GM04504 (cell line): ENCODE results near the gene FNTB.
"Not testable (repeated sequence)": the region's sequence is repeated elsewhere in the genome, so short reads cannot be mapped to it uniquely, and the experiment has no call there.

Experiments
- DNase-seq: peaks from one replicate; pipeline ENCODE4 v3.0.0-alpha.2; 2012; ENCODE audit warnings: low read depth

Gene FNTB

DNA sequence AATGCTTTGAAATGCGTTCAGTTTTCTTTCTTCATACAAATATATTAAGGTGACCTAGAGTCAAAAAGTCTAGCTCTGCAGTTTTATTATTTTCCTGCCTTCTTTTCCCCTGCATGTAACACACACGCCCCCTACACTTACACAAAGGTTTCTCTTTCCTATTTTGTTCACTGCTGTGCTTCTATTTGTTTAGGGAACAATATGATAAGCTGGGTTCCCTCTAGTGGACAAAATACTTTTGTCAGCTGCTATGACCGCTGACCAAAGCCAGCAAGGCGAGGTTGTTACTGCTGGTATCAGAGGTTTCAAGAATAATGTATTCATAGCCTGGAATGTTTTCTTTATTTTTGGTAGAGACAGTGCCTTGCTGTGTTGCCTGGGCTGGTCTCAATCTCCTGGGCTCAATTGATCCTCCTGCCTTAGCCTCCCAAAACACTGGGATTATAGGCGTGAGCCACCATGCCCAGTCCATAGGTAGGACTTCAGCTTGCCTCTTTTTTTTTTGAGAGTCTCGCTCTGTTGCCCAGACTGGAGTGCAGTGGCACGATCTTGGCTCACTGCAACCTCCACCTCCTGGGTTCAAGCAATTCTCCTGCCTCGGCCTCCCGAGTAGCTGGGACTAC is 33.4 kb downstream of the FNTB start:
- peak; percentile 46 for DNase-seq

- DNase-seq: no peak
Measured at GRCh38 chr14:65024957-65025356, 38.3 kb downstream of the FNTB start.

DNA sequence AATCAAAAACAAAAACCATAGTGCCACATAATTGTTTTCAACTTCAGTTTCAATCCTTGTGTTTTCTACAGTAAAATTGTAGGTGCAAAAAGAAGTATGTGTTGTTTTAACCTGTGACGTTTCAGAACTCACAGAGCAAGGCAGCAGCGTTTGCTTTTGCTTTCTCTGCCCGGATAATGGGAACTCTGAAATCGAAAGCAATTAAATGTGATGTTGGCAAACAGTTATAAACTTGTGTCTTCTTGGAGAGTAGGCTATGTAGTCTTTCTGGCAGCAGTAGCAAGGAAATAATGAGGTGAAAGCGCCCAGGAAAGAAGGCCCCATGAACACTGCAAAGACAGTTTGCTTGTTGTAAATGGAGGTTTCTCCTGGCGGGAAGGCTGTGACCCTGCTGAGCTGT is 39.1 kb downstream of the FNTB start:
- no peak for DNase-seq

GRCh38 chr14:65026526-65026925 is 39.8 kb downstream of the FNTB start:
- no peak for DNase-seq

GRCh38 chr14:65027127-65027799 is 40.6 kb downstream of the FNTB start:
- DNase-seq: no peak

GRCh38 chr14:65028937-65029336 is 42.2 kb downstream of the FNTB start:
- DNase-seq: no peak

GRCh38 chr14:65031321-65031720 is 44.6 kb downstream of the FNTB start:
- not testable (repeated sequence) for DNase-seq

GRCh38 chr14:65032319-65032718 is 45.6 kb downstream of the FNTB start:
- no peak for DNase-seq

DNA sequence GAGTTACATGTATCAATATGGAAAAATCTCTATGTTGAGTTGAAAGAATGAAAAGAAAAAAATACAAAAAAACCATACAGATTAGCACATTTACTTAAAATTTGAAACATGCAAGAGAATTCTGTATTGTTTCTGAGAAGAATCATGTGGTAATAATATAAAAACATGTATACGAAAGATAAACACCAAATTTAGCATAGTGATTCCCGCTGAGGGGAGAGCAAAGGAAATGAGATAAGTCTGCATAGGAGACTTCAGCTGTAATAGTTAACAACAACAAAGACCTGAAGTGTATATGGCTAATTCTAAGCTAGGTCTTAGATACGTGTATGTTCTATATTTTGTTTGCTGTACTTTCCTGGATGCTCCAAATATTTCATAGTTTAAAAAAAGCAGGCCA is 46.5 kb downstream of the FNTB start:
- DNase-seq: no peak

- no peak for DNase-seq
Measured at GRCh38 chr14:65034021-65034420, 47.3 kb downstream of the FNTB start.

GRCh38 chr14:65035049-65035448 is 48.4 kb downstream of the FNTB start:
- DNase-seq: no peak

- DNase-seq: no peak
Measured at GRCh38 chr14:65038966-65039365, 52.3 kb downstream of the FNTB start.

GRCh38 chr14:65040666-65041433 is 54.2 kb downstream of the FNTB start:
- no peak for DNase-seq

DNA sequence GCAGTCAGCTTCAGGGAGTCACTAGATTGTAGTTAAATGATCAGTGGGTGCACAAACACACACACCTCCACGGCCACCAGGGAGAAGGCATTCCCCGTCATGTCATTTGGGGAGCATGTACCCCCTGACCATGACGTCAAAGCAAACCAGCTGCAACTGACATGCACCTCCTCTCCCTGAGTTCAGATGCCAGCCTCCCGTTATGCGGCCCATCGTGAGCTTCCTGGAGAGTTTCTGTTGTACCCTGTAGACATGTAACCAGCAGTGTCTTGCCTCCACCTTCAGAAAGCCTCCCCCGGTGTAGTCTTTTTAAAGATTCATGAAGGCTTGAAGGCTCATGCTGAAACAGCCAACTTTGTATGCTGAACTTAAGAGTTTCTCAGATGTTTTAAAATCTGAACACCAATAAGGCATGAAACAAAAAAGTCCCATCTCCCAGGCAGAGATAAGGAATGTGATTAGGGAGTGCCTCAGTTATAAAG is 54.8 kb downstream of the FNTB start:
- DNase-seq: no peak

- no peak for DNase-seq
Measured at GRCh38 chr14:65042296-65042695, 55.6 kb downstream of the FNTB start.

DNA sequence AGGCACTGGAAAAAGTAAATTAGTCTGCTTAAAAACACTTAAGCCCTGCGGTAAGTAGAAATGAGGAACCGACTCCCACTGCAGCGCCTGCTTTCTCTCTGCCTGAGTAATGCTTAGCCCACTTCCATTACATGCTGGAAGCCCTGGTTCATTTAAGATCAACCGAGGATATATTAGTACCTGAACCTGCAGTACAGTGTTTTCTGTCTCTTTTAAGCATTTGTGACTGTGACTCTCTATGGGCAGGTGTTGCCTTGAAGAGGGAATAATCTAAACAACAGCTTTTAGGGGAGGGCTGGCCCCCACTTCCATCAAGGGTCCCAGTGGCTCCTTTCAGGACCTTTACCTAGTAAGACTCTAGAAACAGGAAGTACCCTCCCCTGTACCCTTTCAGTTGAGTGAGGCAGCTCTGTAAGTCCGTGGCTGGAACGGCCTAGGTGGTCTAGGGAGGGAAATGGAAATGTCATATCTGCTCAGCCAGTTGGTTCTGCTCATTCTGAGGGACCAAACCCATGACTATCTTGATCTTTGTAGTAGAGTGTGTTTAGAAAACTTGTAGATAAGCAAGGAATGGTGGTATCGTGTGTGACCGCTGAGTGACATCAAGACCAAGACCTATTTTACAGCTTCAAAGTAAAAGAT is 56.2 kb downstream of the FNTB start:
- no peak for DNase-seq

GRCh38 chr14:65043893-65044595 is 57.3 kb downstream of the FNTB start:
- no peak for DNase-seq

DNA sequence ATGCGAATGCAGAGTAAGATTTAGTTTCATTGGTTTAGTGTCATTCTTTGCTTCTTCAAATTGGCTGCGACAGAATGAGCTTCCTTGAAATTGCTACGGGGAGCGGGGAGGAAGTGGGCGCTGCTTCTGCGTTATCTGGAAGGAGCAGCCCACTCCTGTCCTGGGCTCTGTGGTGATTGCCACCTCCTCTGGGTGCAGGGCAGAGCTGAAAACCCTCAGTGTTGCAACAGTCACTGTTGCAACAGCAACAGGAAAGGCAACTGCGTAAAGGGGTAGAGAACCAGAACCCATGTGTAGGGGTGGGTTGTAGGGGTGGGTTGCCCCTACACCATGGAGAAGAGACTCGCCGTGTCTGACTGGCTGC is 57.9 kb downstream of the FNTB start:
- DNase-seq: no peak

GRCh38 chr14:65045006-65045405 is 58.3 kb downstream of the FNTB start:
- no peak for DNase-seq

GRCh38 chr14:65045709-65046108 is 59.0 kb downstream of the FNTB start:
- no peak for DNase-seq

DNA sequence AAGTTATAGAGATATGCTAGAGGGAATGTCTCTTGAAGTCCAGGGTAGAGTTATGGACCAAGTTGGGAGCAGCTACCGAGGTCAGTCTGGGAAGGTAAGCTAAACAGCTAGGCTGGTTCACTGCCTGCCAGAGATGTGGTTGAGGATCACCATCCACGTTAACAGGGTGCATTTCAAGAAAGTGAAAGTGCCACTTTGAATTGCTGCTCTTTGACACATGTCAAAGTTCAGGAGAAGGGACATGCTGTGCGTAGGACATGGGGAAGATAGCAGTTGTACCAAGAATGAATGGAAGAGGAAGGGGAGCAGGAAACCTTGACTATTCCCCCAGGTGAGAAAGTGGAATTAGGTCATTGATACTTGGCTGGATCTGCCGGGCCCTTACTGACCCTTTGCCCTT is 66.1 kb downstream of the FNTB start:
- no peak for DNase-seq

DNA sequence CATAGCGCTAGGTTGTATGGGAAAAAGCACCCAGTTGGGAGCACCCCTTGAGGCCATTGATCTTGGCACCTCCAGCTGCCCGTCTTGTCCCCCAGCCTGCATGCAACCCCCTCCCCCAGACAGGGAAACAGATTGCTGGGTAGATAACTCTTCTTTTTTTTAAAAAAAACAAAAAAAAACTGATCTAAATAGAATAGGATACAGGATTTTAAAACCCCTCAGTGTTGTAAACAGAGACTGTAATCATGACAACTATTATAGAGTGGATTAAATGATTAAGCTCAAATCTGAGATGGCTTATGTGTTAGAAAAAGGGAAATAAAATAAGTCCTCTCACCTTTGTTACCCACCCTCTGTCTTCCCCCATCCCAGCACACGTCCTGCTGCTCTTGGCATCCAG is 66.8 kb downstream of the FNTB start:
- no peak for DNase-seq
